Activated T-cell treated with anti-CD3 and anti-CD28 coated beads, Interleukin-2, amount 50 U/mL, for 4 hours (primary cell): ENCODE results near the gene CEP126. TPM values are rescaled to one million over a fixed set of nuclear protein-coding genes. Genes with fewer than 3 reads are reported as not detected.

ENCODE experiments used
- ATAC-seq, 2 donors: fragments of 200-7000 bp; cut with Tn5 transposase; one replicate each; pipeline ENCODE4 v1.10.0; 2021
- DNase-seq: peaks from one replicate; pipeline ENCODE4 v3.0.0-alpha.2; 2020
- H3K27me3 Mint-ChIP-seq: one replicate; pipeline ENCODE4 v1.8.0; 2021; ENCODE audit warnings: low read depth, mixed read lengths
- H3K36me3 Mint-ChIP-seq: one replicate; pipeline ENCODE4 v1.8.0; 2022; ENCODE audit warnings: mixed read lengths; ENCODE audit not compliant: insufficient read depth
- H3K4me1 Mint-ChIP-seq: one replicate; pipeline ENCODE4 v1.8.0; 2021; ENCODE audit warnings: low read depth, mixed read lengths
- H3K4me3 Mint-ChIP-seq: one replicate; pipeline ENCODE4 v1.8.0; 2021; ENCODE audit warnings: mild to moderate bottlenecking, moderate library complexity, mixed read lengths
- H3K9me3 Mint-ChIP-seq: one replicate; pipeline ENCODE4 v1.8.0; 2021; ENCODE audit warnings: mixed read lengths
- total RNA-seq, 3 donors: library from RNA; stranded (reverse); gene quantifications; one replicate each; pipeline ENCODE4 v1.2.1, GENCODE V29; 2021

CEP126 gene
- total RNA-seq, 3 donors from 2014 or later: 0.58 to 0.90 (median 0.63) TPM

DNA sequence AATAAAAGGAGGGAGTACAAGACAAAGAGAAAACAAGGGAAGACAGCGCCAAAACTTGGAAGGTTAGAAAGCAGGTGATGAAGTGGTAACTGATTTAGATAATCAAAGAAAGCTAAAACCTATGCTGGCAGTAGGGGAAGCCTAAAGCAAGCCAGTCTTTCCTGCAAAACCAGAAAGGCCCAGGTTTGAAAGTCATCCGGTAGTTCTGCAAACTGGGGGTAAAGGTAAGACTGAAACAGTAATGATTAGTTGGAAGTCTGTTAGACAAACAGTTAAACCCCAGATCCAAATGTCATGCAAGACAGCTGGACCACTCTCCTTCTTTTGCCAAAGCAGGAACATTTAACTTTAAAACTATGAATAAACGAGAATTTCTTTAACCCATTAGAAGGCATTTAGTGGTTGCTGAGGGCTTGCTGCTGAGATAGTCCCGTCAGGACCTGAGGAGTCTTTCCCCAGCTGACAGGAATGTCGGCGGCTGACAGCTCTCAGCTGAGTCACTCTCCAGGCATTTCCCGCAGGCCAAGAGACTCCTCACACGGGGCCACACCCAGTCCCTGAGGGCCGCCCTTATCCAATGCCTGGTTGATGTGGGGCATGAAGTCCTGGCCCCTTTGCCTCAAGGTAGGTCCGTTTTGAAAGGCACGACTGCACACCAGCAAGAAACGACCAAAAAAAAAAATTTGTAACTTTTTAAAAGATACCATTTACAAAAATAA, 96.1 kb downstream of the CEP126 start:
- no peaks in the 10 kb centered on the region for H3K4me1 Mint-ChIP-seq
- H3K9me3 Mint-ChIP-seq: no peaks in the 10 kb centered on the region
- no peak overlapping the region for H3K4me3 Mint-ChIP-seq
- peaks cover 9% of the 10 kb centered on the region for H3K27me3 Mint-ChIP-seq
- DNase-seq (no peak), ATAC-seq (no peak)
- H3K36me3 Mint-ChIP-seq: no peaks in the 10 kb centered on the region

DNA sequence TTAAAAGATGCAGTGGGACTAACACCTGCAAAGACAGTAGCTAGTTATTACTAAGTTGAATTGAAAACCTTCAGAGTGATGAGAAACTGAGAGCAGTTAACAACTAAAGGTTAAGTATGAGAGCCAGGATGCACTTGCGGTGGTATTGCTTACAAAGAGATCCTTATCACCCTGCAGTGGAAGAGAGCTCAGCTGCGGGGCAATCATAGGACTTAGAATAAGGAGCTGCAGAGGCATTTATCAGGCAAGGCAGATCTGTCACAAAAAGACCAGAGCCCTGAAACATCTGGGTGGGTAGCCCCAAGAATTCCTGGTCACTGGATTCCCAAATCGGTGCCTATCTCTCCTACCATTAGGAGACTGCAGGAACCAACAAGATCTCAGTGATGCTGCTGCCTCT, 98.1 kb downstream of the CEP126 start:
- Mint-ChIP-seq H3K4me1 (no peaks in the 10 kb centered on the region), H3K36me3 (no peaks in the 10 kb centered on the region), H3K9me3 (no peaks in the 10 kb centered on the region), H3K4me3 (no peak overlapping the region), H3K27me3 (peaks cover 9% of the 10 kb centered on the region)
- peak in 1 of 2 donors; percentile 48 for ATAC-seq
- DNase-seq: no peak

DNA sequence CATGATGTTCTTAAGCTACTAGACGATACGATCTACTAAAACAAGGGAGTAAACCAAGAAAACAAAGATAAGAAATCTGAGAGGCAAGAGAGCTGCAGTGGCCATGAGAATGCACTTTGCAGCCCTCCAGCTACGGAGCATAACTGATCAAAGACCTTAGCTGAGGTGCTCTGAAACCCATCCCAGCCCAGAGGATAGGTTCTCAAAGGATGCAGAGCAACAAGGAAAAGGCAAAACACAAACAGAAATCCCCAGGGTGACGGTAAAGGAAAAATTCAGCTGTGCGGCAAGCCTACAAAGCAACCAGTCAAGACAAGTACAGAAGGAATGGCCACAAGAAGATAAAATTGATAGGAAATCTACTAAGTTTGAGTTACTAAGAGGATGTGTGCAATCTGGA, 99.9 kb downstream of the CEP126 start:
- Mint-ChIP-seq H3K4me1 (no peaks in the 10 kb centered on the region), H3K36me3 (no peaks in the 10 kb centered on the region), H3K9me3 (no peaks in the 10 kb centered on the region), H3K4me3 (no peak overlapping the region), H3K27me3 (peaks cover 8% of the 10 kb centered on the region)
- ATAC-seq (no peak), DNase-seq (no peak)

DNA sequence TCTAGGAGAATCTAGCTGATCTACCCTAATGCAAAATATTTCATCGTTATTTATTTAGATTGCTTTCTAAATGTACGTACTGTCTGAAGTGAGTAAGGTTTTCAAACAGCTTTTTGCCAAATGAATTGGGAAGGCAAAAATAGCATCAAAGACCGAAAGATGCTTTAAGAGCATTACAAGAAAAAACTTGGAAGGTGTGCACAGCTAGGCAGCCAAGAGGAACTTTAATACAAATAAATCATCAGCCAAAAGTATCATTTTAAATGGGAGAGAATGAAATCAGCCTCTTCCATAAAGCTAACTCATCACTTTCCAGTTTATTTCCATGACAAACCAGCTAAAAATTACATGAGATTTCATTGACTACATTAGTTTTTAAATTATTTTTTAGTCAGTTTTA, 102.2 kb downstream of the CEP126 start:
- ATAC-seq (no peak), DNase-seq (no peak)
- Mint-ChIP-seq H3K36me3 (no peaks in the 10 kb centered on the region), H3K27me3 (peaks cover 4% of the 10 kb centered on the region), H3K4me1 (no peaks in the 10 kb centered on the region), H3K9me3 (no peaks in the 10 kb centered on the region), H3K4me3 (no peak overlapping the region)

DNA sequence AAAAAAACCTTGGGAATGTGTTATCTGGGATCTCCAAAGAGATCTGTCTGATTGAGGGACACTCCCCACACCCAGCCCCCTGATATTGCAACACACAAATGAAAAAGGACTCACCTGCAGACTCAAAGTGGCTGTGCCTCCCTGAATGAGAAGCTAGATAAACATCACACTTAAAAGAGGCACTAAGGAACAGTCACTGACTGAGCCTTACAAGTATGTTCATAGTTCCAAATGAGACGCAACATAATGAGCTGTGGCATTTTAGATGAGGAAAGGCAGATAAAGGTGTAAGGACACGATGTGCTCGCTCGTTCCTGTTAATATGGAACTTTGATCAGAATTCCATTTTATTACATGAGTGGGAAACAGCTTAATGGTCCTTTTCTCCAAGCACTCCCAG, 111.4 kb downstream of the CEP126 start:
- H3K36me3 Mint-ChIP-seq: no peaks in the 10 kb centered on the region
- H3K27me3 Mint-ChIP-seq: peaks cover 21% of the 10 kb centered on the region
- no peak for DNase-seq
- H3K9me3 Mint-ChIP-seq: no peaks in the 10 kb centered on the region
- no peak for ATAC-seq
- H3K4me3 Mint-ChIP-seq: no peak overlapping the region
- no peaks in the 10 kb centered on the region for H3K4me1 Mint-ChIP-seq

DNA sequence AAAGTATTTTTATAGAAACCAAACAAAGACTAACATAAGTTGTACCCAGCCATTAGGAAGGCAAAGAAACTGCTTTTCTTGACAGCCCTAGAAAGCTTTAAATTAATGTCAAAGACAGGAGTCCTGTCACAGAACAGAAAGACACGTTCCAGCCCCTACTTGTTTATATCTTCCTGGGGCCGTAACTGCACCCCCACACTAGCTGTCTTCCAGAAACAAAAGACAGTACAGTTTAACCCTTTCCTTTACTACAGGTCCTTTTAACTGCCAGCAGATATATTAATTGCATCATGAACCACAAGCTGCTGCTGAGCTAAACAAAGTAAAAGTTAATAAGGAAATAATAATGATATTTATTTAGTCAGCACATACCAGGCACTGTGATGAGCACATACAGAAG, 112.1 kb downstream of the CEP126 start:
- no peak for DNase-seq
- no peak overlapping the region for H3K4me3 Mint-ChIP-seq
- ATAC-seq: no peak

DNA sequence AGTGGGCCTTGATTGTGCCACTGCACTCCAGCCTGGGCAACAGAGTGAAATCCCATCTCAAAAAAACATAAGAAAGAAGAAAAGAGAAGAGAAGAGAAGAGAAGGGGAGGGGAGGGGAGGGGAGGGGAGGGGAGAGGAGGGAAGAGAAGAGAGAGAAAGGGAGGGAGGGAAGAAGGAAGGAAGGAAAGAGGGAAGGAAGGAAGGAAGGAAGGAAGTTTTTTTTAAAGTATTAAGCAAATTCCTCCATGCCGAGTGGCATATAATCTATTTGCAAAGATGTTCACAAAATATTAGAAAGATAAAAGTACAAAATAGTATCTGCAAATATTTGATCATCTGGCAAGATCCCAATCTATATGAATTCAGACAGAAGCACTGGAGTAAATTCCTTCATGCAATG, 121.9 kb downstream of the CEP126 start:
- Mint-ChIP-seq H3K27me3 (peaks cover 23% of the 10 kb centered on the region), H3K4me1 (no peaks in the 10 kb centered on the region), H3K9me3 (peaks cover 4% of the 10 kb centered on the region), H3K36me3 (no peaks in the 10 kb centered on the region), H3K4me3 (no peak overlapping the region)
- ATAC-seq (no peak), DNase-seq (no peak)

More for the DNA sequence above, 112.1 kb downstream of the CEP126 start:
- Mint-ChIP-seq H3K9me3 (no peaks in the 10 kb centered on the region), H3K27me3 (peaks cover 21% of the 10 kb centered on the region), H3K36me3 (no peaks in the 10 kb centered on the region), H3K4me1 (no peaks in the 10 kb centered on the region)

DNA sequence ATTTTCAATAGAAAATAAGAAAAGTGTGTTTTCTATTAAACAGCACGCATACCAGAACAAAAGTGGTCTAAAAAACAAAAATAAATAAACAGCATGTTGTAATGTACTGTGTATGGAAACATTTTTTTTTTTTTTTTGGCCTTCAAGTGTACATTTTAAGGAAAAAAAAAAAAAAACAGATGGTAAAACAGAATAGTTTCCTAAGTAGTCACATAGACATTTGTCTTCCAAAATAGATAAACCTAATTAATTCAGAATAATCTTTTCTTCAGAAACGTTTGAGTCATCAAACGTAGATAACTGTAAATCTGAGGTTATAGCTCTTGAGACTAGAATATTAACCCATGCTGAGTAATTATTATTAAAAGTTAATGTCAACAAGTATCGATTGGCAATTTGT, 132.0 kb downstream of the CEP126 start:
- Mint-ChIP-seq H3K36me3 (no peaks in the 10 kb centered on the region), H3K9me3 (no peaks in the 10 kb centered on the region), H3K4me3 (peak overlapping the region; percentile 42), H3K4me1 (peaks cover 5% of the 10 kb centered on the region), H3K27me3 (peaks cover 42% of the 10 kb centered on the region)
- DNase-seq (no peak), ATAC-seq (no peak)

DNA sequence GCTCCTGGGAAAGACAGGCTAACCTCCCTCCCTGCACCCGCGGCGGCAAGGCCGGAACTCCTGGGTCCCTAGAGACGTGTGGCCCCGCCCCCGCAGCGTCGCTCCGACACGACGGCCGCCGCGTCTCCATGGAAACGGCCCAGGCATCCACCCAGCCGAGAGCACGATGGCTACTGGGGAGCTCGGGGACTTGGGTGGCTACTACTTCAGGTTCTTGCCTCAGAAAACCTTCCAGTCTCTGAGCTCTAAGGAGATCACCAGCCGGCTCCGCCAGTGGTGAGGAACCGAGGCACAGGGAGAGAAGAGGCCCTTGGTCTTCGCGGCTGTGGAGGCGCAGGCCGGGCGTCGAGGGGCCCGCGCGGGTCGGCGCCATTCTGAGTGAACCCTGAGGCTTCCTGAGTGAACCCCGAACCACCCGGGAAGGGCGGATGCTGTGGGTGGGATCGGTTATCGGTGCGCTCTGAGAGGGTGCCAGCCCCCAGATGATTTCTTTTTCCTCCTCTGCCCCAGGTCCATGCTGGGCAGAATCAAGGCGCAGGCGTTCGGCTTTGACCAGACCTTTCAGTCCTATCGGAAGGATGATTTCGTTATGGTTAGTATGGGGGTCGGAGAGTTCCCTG, 132.6 kb downstream of the CEP126 start, which contains the start of gene CFAP300:
CFAP300 (plus strand) TSS at position 133 of the 620 bp plus-strand sequence; CDS start at position 167, 34 bp downstream.
- DNase-seq (peak; percentile 14), ATAC-seq (peak; percentile 58 to 76)
- H3K4me1 Mint-ChIP-seq: peaks cover 5% of the 10 kb centered on the region
- no peaks in the 10 kb centered on the region for H3K36me3 Mint-ChIP-seq
- H3K27me3 Mint-ChIP-seq: peaks cover 40% of the 10 kb centered on the region
- H3K4me3 Mint-ChIP-seq: peak within 1 kb of the TSS; percentile 53
- no peaks in the 10 kb centered on the region for H3K9me3 Mint-ChIP-seq

Other genes starting within 250 kb of the CEP126 start
- not detected for gene ANGPTL5, start 1.5 kb downstream of the CEP126 start, total RNA-seq
- gene CFAP300, start 132.4 kb downstream of the CEP126 start, total RNA-seq: not detected
- gene YAP1, start 195.4 kb downstream of the CEP126 start, total RNA-seq: under 1 TPM; 0.15 to 0.45 (median 0.35) TPM